ENCODE measurements around the gene OTUD1.

- TF ChIP-seq CTCF (IDR thresholded peaks at IDR 0.05; ENCODE audit: low read depth, low read length) (no peak), MYC (IDR thresholded peaks at IDR 0.05; ENCODE audit: low read depth, low read length) (no peak), POLR2A (IDR thresholded peaks at IDR 0.05; ENCODE audit: extremely low read depth, insufficient read length) (no peak), MAX (IDR thresholded peaks at IDR 0.05; ENCODE audit: low read depth, low read length) (no peak)
Measured at GRCh38 chr10:23396695-23397094, 42.2 kb upstream of the OTUD1 start.

Data from NB4 (cell line).